Stimulated activated CD4-positive, alpha-beta T cell treated with anti-CD3 and anti-CD28 coated beads, Interleukin-4, amount 100 ng/mL, for 48 hours (primary cell): ENCODE data around the gene C16orf95.
"Not testable (repeated sequence)": the region's sequence is repeated elsewhere in the genome, so short reads cannot be mapped to it uniquely, and the experiment has no call there.

Experiments used
- DNase-seq, 2 donors: peaks; one replicate each; pipeline ENCODE4 v3.0.0-alpha.2; 2020; ENCODE audit warnings: low read depth in 2 of 2

C16orf95 gene

GRCh38 chr16:87316923-87317749 is at the start of gene C16orf95:
Gene C16orf95, minus strand, starts transcription at chr16:87317392. Its CDS starts 150 bp downstream, at chr16:87317242.
- DNase-seq, result peak; percentile 94 to 96

- no peak for DNase-seq
Measured at GRCh38 chr16:87366930-87367329, 49.7 kb upstream of the C16orf95 start.

- no peak for DNase-seq
Measured at GRCh38 chr16:87366288-87366687, 49.1 kb upstream of the C16orf95 start.

- DNase-seq, result no peak
Measured at GRCh38 chr16:87365021-87365713, 48.0 kb upstream of the C16orf95 start.

GRCh38 chr16:87363771-87364455 is 46.7 kb upstream of the C16orf95 start:
- no peak for DNase-seq

- DNase-seq, result not testable (repeated sequence)
Measured at GRCh38 chr16:87362828-87363559, 45.8 kb upstream of the C16orf95 start.

GRCh38 chr16:87361916-87362619 is 44.9 kb upstream of the C16orf95 start:
- no peak for DNase-seq

GRCh38 chr16:87360862-87361610 is 43.8 kb upstream of the C16orf95 start:
- no peak for DNase-seq

- no peak for DNase-seq
Measured at GRCh38 chr16:87359121-87359520, 41.9 kb upstream of the C16orf95 start.

GRCh38 chr16:87358696-87359095 is 41.5 kb upstream of the C16orf95 start:
- no peak for DNase-seq

GRCh38 chr16:87358250-87358649 is 41.1 kb upstream of the C16orf95 start:
- no peak for DNase-seq

- DNase-seq, result no peak
Measured at GRCh38 chr16:87356491-87356853, 39.3 kb upstream of the C16orf95 start.

- DNase-seq, result no peak
Measured at GRCh38 chr16:87353613-87354012, 36.4 kb upstream of the C16orf95 start.

- no peak for DNase-seq
Measured at GRCh38 chr16:87352818-87353217, 35.6 kb upstream of the C16orf95 start.

- no peak for DNase-seq
Measured at GRCh38 chr16:87351320-87351698, 34.1 kb upstream of the C16orf95 start.

- DNase-seq, result no peak
Measured at GRCh38 chr16:87350681-87351319, 33.6 kb upstream of the C16orf95 start.

- no peak for DNase-seq
Measured at GRCh38 chr16:87350031-87350430, 32.8 kb upstream of the C16orf95 start.

GRCh38 chr16:87348616-87349157 is 31.5 kb upstream of the C16orf95 start:
- no peak for DNase-seq

GRCh38 chr16:87347932-87348615 is 30.9 kb upstream of the C16orf95 start:
- DNase-seq, result no peak
